HG02571 (cell line): ENCODE results near the gene FARS2.

Source experiments
- ATAC-seq: cut with Tn5 transposase; IDR thresholded peaks from one replicate; pipeline ENCODE4 v1.9.1; 2021; ENCODE audit warnings: mild to moderate bottlenecking, moderate library complexity; ENCODE audit not compliant: unreplicated experiment

FARS2 gene

GRCh38 chr6:5610640-5611039, 349.3 kb downstream of the FARS2 start:
- no peak for ATAC-seq

- ATAC-seq = no peak
Measured at GRCh38 chr6:5617179-5617578, 355.9 kb downstream of the FARS2 start.

- no peak for ATAC-seq
Measured at GRCh38 chr6:5619249-5619648, 357.9 kb downstream of the FARS2 start.

GRCh38 chr6:5622276-5623005, 361.1 kb downstream of the FARS2 start:
- no peak for ATAC-seq

GRCh38 chr6:5623769-5624168, 362.5 kb downstream of the FARS2 start:
- ATAC-seq = no peak

- no peak for ATAC-seq
Measured at GRCh38 chr6:5624256-5624655, 362.9 kb downstream of the FARS2 start.

GRCh38 chr6:5626727-5627426, 365.6 kb downstream of the FARS2 start:
- ATAC-seq = peak; percentile 78

- ATAC-seq = no peak
Measured at GRCh38 chr6:5630636-5631035, 369.3 kb downstream of the FARS2 start.

GRCh38 chr6:5632348-5632935, 371.1 kb downstream of the FARS2 start:
- no peak for ATAC-seq

- no peak for ATAC-seq
Measured at GRCh38 chr6:5634525-5634924, 373.2 kb downstream of the FARS2 start.

- no peak for ATAC-seq
Measured at GRCh38 chr6:5636210-5637030, 375.1 kb downstream of the FARS2 start.

- ATAC-seq = no peak
Measured at GRCh38 chr6:5637714-5638113, 376.4 kb downstream of the FARS2 start.

- ATAC-seq = no peak
Measured at GRCh38 chr6:5638666-5639065, 377.4 kb downstream of the FARS2 start.

GRCh38 chr6:5639193-5639592, 377.9 kb downstream of the FARS2 start:
- ATAC-seq = no peak

- ATAC-seq = no peak
Measured at GRCh38 chr6:5640614-5641013, 379.3 kb downstream of the FARS2 start.

GRCh38 chr6:5644523-5645185, 383.3 kb downstream of the FARS2 start:
- ATAC-seq = no peak

- ATAC-seq = no peak
Measured at GRCh38 chr6:5645328-5646290, 384.3 kb downstream of the FARS2 start.

GRCh38 chr6:5652406-5653137, 391.3 kb downstream of the FARS2 start:
- ATAC-seq = no peak

- no peak for ATAC-seq
Measured at GRCh38 chr6:5653801-5654200, 392.5 kb downstream of the FARS2 start.
